H9 (cell line): ENCODE measurements around the gene CYP4F2. TPM values are rescaled to one million over a fixed set of nuclear protein-coding genes. Genes with fewer than 3 reads are reported as not detected.

Source experiments
- DNase-seq: peaks from one replicate; pipeline ENCODE4 v3.0.0-alpha.2; 2017
- H2AFZ ChIP-seq: one replicate; pipeline ENCODE4 v1.6.1; 2013; ENCODE audit warnings: mild to moderate bottlenecking, low read length, control low read depth, moderate library complexity
- H2AK5ac ChIP-seq: 2 replicates; pipeline ENCODE4 v1.6.1; 2013; ENCODE audit warnings: low read length, control low read depth, mixed read lengths; ENCODE audit not compliant: insufficient read length
- H2BK120ac ChIP-seq: one replicate; pipeline ENCODE4 v1.6.1; 2013; ENCODE audit warnings: low read depth, mild to moderate bottlenecking, low read length, control low read depth, inconsistent platforms; ENCODE audit not compliant: poor library complexity, severe bottlenecking
- H2BK12ac ChIP-seq: 2 replicates; pipeline ENCODE4 v1.6.1; 2013; ENCODE audit warnings: low read length, control low read depth, mixed read lengths, low read depth; ENCODE audit not compliant: insufficient read length
- H2BK15ac ChIP-seq: 2 replicates; pipeline ENCODE4 v1.6.1; 2013; ENCODE audit warnings: low read depth, low read length, control low read depth
- H2BK20ac ChIP-seq: one replicate; pipeline ENCODE4 v1.6.1; 2013; ENCODE audit warnings: low read depth, mild to moderate bottlenecking, low read length, control low read depth, inconsistent platforms; ENCODE audit not compliant: poor library complexity, severe bottlenecking
- H2BK5ac ChIP-seq: 2 replicates; pipeline ENCODE4 v1.6.1; 2013; ENCODE audit warnings: low read length, control low read depth, mixed read lengths; ENCODE audit not compliant: insufficient read length
- H3K14ac ChIP-seq: 2 replicates; pipeline ENCODE4 v1.6.1; 2013; ENCODE audit warnings: low read length, control low read depth; ENCODE audit not compliant: insufficient read depth
- H3K18ac ChIP-seq: 2 replicates; pipeline ENCODE4 v1.6.1; 2013; ENCODE audit warnings: low read depth, mild to moderate bottlenecking, mixed read lengths, low read length, control low read depth; ENCODE audit not compliant: insufficient read length
- H3K23ac ChIP-seq: 2 replicates; pipeline ENCODE4 v1.6.1; 2013; ENCODE audit warnings: low read length, control low read depth, mixed read lengths, low read depth; ENCODE audit not compliant: insufficient read length
- H3K23me2 ChIP-seq: 2 replicates; pipeline ENCODE4 v1.6.1; 2013; ENCODE audit warnings: low read depth, mild to moderate bottlenecking, mixed read lengths, low read length, control low read depth; ENCODE audit not compliant: insufficient read length, poor library complexity, severe bottlenecking
- H3K27ac ChIP-seq: 2 replicates; pipeline ENCODE4 v1.5.1; 2013; ENCODE audit warnings: low read length, control low read depth, mixed read lengths, low read depth; ENCODE audit not compliant: insufficient read length
- H3K27me3 ChIP-seq: 2 replicates; pipeline ENCODE4 v1.6.1; 2013; ENCODE audit warnings: low read length, control low read depth, inconsistent platforms; ENCODE audit not compliant: insufficient read depth
- H3K4ac ChIP-seq: 2 replicates; pipeline ENCODE4 v1.6.1; 2013; ENCODE audit warnings: low read depth, mild to moderate bottlenecking, control low read depth, inconsistent platforms, low read length, moderate library complexity
- H3K4me1 ChIP-seq: 2 replicates; pipeline ENCODE4 v1.6.1; 2013; ENCODE audit warnings: low read length, control low read depth, inconsistent platforms; ENCODE audit not compliant: insufficient read depth
- H3K4me2 ChIP-seq: 2 replicates; pipeline ENCODE4 v1.6.1; 2013; ENCODE audit warnings: low read length, control low read depth, mixed read lengths; ENCODE audit not compliant: insufficient read length, insufficient read depth
- H3K56ac ChIP-seq: 2 replicates; pipeline ENCODE4 v1.6.1; 2013; ENCODE audit warnings: low read depth, mild to moderate bottlenecking, mixed read lengths, low read length, control low read depth; ENCODE audit not compliant: insufficient read length
- H3K79me1 ChIP-seq: 2 replicates; pipeline ENCODE4 v1.6.1; 2013; ENCODE audit warnings: low read depth, mild to moderate bottlenecking, moderate library complexity, low read length, control low read depth, inconsistent platforms; ENCODE audit not compliant: insufficient read depth, poor library complexity, severe bottlenecking
- H3K79me2 ChIP-seq: 2 replicates; pipeline ENCODE4 v1.6.1; 2013; ENCODE audit warnings: low read length, control low read depth, inconsistent platforms; ENCODE audit not compliant: insufficient read depth
- H3K9ac ChIP-seq: 2 replicates; pipeline ENCODE4 v1.6.1; 2013; ENCODE audit warnings: low read length, control low read depth, mixed read lengths; ENCODE audit not compliant: insufficient read length; ENCODE audit errors: extremely low read depth
- H3K9me3 ChIP-seq: one replicate; pipeline ENCODE4 v1.6.1; 2013; ENCODE audit warnings: low read depth, low read length, inconsistent platforms; ENCODE audit not compliant: control insufficient read depth
- H3T11ph ChIP-seq: one replicate; pipeline ENCODE4 v1.6.1; 2013; ENCODE audit warnings: mild to moderate bottlenecking, low read length, control low read depth, inconsistent platforms
- H4K20me1 ChIP-seq: one replicate; pipeline ENCODE4 v1.6.1; 2013; ENCODE audit not compliant: control insufficient read depth, insufficient read length, insufficient read depth
- H4K5ac ChIP-seq: 2 replicates; pipeline ENCODE4 v1.6.1; 2013; ENCODE audit warnings: low read depth, mild to moderate bottlenecking, mixed read lengths, low read length, control low read depth; ENCODE audit not compliant: insufficient read length
- H4K8ac ChIP-seq: replicated peaks from 2 replicates; pipeline ENCODE4 v1.6.1; 2013; ENCODE audit warnings: low read length, control low read depth, mixed read lengths, low read depth; ENCODE audit not compliant: insufficient read length
- H4K91ac ChIP-seq: 2 replicates; pipeline ENCODE4 v1.6.1; 2013; ENCODE audit warnings: low read depth, mild to moderate bottlenecking, moderate library complexity, mixed read lengths, low read length, control low read depth; ENCODE audit not compliant: insufficient read length
- H3K27ac Mint-ChIP-seq, 3 experiments: 2 replicates in 2 of 3; 3 replicates in 1 of 3; pipeline ENCODE4 v1.8.0; 2020 to 2021; ENCODE audit warnings: mixed read lengths in 3 of 3, mild to moderate bottlenecking in 1 of 3, moderate library complexity in 1 of 3
- H3K27me3 Mint-ChIP-seq: 2 replicates; pipeline ENCODE4 v1.8.0; 2021; ENCODE audit warnings: low read depth, mild to moderate bottlenecking, moderate library complexity, mixed read lengths
- H3K36me3 Mint-ChIP-seq, 3 experiments: 2 replicates in 2 of 3; 3 replicates in 1 of 3; pipeline ENCODE4 v1.8.0; 2020 to 2021; ENCODE audit warnings: low read depth in 3 of 3, mixed read lengths in 3 of 3; ENCODE audit not compliant: insufficient read depth in 1 of 3
- H3K4me1 Mint-ChIP-seq, 2 experiments: 2 replicates each; pipeline ENCODE4 v1.8.0; 2020; ENCODE audit warnings: mixed read lengths in 2 of 2
- H3K4me3 Mint-ChIP-seq, 2 experiments: 2 replicates in 1 of 2; 3 replicates in 1 of 2; pipeline ENCODE4 v1.8.0; 2020 to 2021; ENCODE audit warnings: mild to moderate bottlenecking in 2 of 2, mixed read lengths in 2 of 2, moderate library complexity in 1 of 2
- H3K9me3 Mint-ChIP-seq, 2 experiments: 2 replicates in 1 of 2; 3 replicates in 1 of 2; pipeline ENCODE4 v1.8.0; 2020; ENCODE audit warnings: mild to moderate bottlenecking in 2 of 2, mixed read lengths in 2 of 2, moderate library complexity in 1 of 2
- WGBS: extraction: QIAGEN DNeasy Blood & Tissue Kit; methylation state at CpG from one replicate; pipeline ENCODE4 v1.1.7; 2013; ENCODE audit warnings: missing lambda C conversion rate, low lambda C conversion rate, mixed read lengths; ENCODE audit not compliant: insufficient read length; ENCODE audit errors: extremely low coverage; 5-methylcytosine and 5-hydroxymethylcytosine counted together
- total RNA-seq: library from RNA; stranded (reverse); gene quantifications from 2 replicates; pipeline ENCODE4 v1.2.1, GENCODE V29; 2021
- TF ChIP-seq, protein P1 (sequence below): fragments of 200-600 bp; sonication (generic); conservative IDR thresholded peaks from 3 replicates; pipeline ENCODE4 v1.8.0; 2021; ENCODE audit warnings: antibody characterized with exemption, mild to moderate bottlenecking

Gene CYP4F2
- total RNA-seq, 1 experiment from 2014 or later: not detected

DNA sequence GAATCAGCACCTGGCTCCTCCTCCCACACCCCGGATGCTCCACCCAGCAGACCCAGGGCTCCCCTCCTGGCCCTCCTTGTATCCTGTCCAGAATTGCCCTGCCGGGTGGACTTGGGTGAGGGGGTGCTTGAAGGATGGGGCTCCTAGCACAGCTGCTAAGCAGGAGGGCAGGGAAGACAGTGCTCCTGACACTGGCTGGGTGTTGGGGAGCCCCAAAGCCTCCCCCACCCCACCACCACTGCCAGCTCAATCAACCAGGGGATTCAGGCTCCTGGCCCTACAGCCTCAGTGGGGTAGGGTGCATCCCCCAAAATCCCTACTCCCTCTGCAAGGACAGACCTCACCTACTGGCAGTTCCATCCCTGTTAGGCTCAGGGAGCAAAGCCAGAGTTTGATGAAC, 39.1 kb upstream of the CYP4F2 start:
- Histone ChIP-seq H2BK5ac (no peak overlapping the region), H2BK12ac (no peak overlapping the region), H3K79me2 (no peaks in the 10 kb centered on the region), H3K23me2 (no peaks in the 10 kb centered on the region), H2AK5ac (no peak overlapping the region), H3K9me3 (peaks cover 76% of the 10 kb centered on the region), H3K14ac (no peak overlapping the region), H3K56ac (no peak overlapping the region), H3T11ph (no peak overlapping the region), H4K20me1 (no peaks in the 10 kb centered on the region), H2BK15ac (no peak overlapping the region), H3K4me2 (no peak overlapping the region), H3K27ac (no peak overlapping the region), H3K23ac (no peak overlapping the region), H3K79me1 (no peaks in the 10 kb centered on the region), H3K4ac (no peak overlapping the region), H3K9ac (no peak overlapping the region), H3K18ac (no peak overlapping the region), H2BK120ac (no peak overlapping the region), H2BK20ac (no peak overlapping the region), H2AFZ (no peak overlapping the region), H4K8ac (no peak overlapping the region), H4K91ac (no peak overlapping the region), H3K27me3 (no peaks in the 10 kb centered on the region; the same call in 1 of the 2 replicates), H4K5ac (no peak overlapping the region), H3K4me1 (no peaks in the 10 kb centered on the region)
- TF ChIP-seq, protein P1, sequence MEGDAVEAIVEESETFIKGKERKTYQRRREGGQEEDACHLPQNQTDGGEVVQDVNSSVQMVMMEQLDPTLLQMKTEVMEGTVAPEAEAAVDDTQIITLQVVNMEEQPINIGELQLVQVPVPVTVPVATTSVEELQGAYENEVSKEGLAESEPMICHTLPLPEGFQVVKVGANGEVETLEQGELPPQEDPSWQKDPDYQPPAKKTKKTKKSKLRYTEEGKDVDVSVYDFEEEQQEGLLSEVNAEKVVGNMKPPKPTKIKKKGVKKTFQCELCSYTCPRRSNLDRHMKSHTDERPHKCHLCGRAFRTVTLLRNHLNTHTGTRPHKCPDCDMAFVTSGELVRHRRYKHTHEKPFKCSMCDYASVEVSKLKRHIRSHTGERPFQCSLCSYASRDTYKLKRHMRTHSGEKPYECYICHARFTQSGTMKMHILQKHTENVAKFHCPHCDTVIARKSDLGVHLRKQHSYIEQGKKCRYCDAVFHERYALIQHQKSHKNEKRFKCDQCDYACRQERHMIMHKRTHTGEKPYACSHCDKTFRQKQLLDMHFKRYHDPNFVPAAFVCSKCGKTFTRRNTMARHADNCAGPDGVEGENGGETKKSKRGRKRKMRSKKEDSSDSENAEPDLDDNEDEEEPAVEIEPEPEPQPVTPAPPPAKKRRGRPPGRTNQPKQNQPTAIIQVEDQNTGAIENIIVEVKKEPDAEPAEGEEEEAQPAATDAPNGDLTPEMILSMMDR: no peak
- H3K4me1 Mint-ChIP-seq: no peaks in the 10 kb centered on the region
- peaks cover 0 to 12% (median 5%) of the 10 kb centered on the region in 3 experiments; a peak in 4 of 7 replicates for H3K36me3 Mint-ChIP-seq
- H3K27ac Mint-ChIP-seq: no peak overlapping the region
- no CpG with 5 or more reads among the region's 2 CpGs for WGBS
- H3K4me3 Mint-ChIP-seq: no peak overlapping the region
- no peaks in the 10 kb centered on the region for H3K27me3 Mint-ChIP-seq
- peaks cover 71 to 76% of the 10 kb centered on the region in 2 experiments for H3K9me3 Mint-ChIP-seq
- DNase-seq: no peak
